GM23338 (cell line): ENCODE measurements around the gene ME3. TPM values are rescaled to one million over a fixed set of nuclear protein-coding genes. Genes with fewer than 3 reads are reported as not detected.

Experiments
- ATAC-seq: fragments of 200-7000 bp; cut with Tn5 transposase; 3 replicates; pipeline ENCODE4 v1.9.1; 2020
- DNase-seq: peaks from one replicate; pipeline ENCODE4 v3.0.0-alpha.2; 2015; ENCODE audit warnings: low spot score
- H2AFZ ChIP-seq: fragments of 200-600 bp; sonication (generic); 2 replicates; pipeline ENCODE4 v1.8.0; 2016; ENCODE audit warnings: antibody characterized with exemption, mild to moderate bottlenecking, moderate library complexity
- H3F3A ChIP-seq: fragments of 200-600 bp; sonication (generic); replicated peaks from 2 replicates; pipeline ENCODE4 v1.8.0; 2017; ENCODE audit warnings: antibody characterized with exemption, mixed run types, low read depth
- H3K27ac ChIP-seq: fragments of 200-600 bp; sonication (generic); 2 replicates; pipeline ENCODE4 v1.6.1; 2016; ENCODE audit warnings: low read depth
- H3K27me3 ChIP-seq: fragments of 200-600 bp; sonication (generic); 2 replicates; pipeline ENCODE4 v1.8.0; 2016; ENCODE audit warnings: mild to moderate bottlenecking, mixed run types, moderate library complexity; ENCODE audit not compliant: insufficient read depth
- H3K36me3 ChIP-seq: fragments of 200-600 bp; sonication (generic); 2 replicates; pipeline ENCODE4 v1.8.0; 2016; ENCODE audit warnings: mild to moderate bottlenecking; ENCODE audit not compliant: insufficient read depth
- H3K4me1 ChIP-seq: fragments of 200-600 bp; sonication (generic); 2 replicates; pipeline ENCODE4 v1.8.0; 2016; ENCODE audit warnings: mild to moderate bottlenecking, moderate library complexity; ENCODE audit not compliant: insufficient read depth
- H3K4me2 ChIP-seq: fragments of 200-600 bp; sonication (generic); 2 replicates; pipeline ENCODE4 v1.7.1; 2017; ENCODE audit warnings: mixed run types
- H3K4me3 ChIP-seq: fragments of 200-600 bp; sonication (generic); 2 replicates; pipeline ENCODE4 v1.6.1; 2016; ENCODE audit warnings: mixed run types
- H3K79me2 ChIP-seq: fragments of 200-600 bp; sonication (generic); replicated peaks from 2 replicates; pipeline ENCODE4 v1.8.0; 2017; ENCODE audit warnings: mild to moderate bottlenecking; ENCODE audit not compliant: insufficient read depth
- H3K9me2 ChIP-seq: fragments of 200-600 bp; sonication (generic); 2 replicates; pipeline ENCODE4 v1.8.0; 2017; ENCODE audit not compliant: insufficient read depth
- H4K20me1 ChIP-seq: fragments of 200-600 bp; sonication (generic); replicated peaks from 2 replicates; pipeline ENCODE4 v1.8.0; 2017; ENCODE audit warnings: mild to moderate bottlenecking; ENCODE audit not compliant: insufficient read depth
- H3K27ac Mint-ChIP-seq: 2 replicates; pipeline ENCODE4 v1.8.0; 2020; ENCODE audit warnings: inconsistent platforms, mild to moderate bottlenecking, moderate library complexity, mixed read lengths
- H3K27me3 Mint-ChIP-seq: 3 replicates; pipeline ENCODE4 v1.8.0; 2022; ENCODE audit warnings: low read depth, mild to moderate bottlenecking, moderate library complexity, mixed read lengths, inconsistent platforms; ENCODE audit not compliant: insufficient read depth, poor library complexity
- H3K36me3 Mint-ChIP-seq: 3 replicates; pipeline ENCODE4 v1.8.0; 2021; ENCODE audit warnings: low read depth, mild to moderate bottlenecking, inconsistent platforms, moderate library complexity, mixed read lengths
- H3K4me1 Mint-ChIP-seq: 3 replicates; pipeline ENCODE4 v1.8.0; 2020; ENCODE audit warnings: mild to moderate bottlenecking, inconsistent platforms, mixed read lengths
- H3K4me3 Mint-ChIP-seq: 3 replicates; pipeline ENCODE4 v1.8.0; 2021; ENCODE audit warnings: moderate library complexity, mild to moderate bottlenecking, inconsistent platforms, mixed read lengths
- H3K9me3 Mint-ChIP-seq: 3 replicates; pipeline ENCODE4 v1.8.0; 2020; ENCODE audit warnings: moderate library complexity, mild to moderate bottlenecking, inconsistent platforms, mixed read lengths
- CREB1 ChIP-seq: fragments of 250-450 bp; sonication (Bioruptor Pico); IDR thresholded peaks from 2 replicates; pipeline ENCODE4 v1.5.0; 2020; ENCODE audit warnings: low read depth, mild to moderate bottlenecking, moderate library complexity
- EZH2 ChIP-seq: fragments of 200-600 bp; sonication (generic); IDR thresholded peaks from one replicate; pipeline ENCODE4 v1.8.0; 2017; ENCODE audit warnings: antibody characterized with exemption, mild to moderate bottlenecking, low read depth; ENCODE audit not compliant: unreplicated experiment
- EZH2phosphoT487 ChIP-seq: fragments of 200-600 bp; sonication (generic); IDR thresholded peaks from one replicate; pipeline ENCODE4 v1.8.1; 2018; ENCODE audit warnings: antibody characterized with exemption; ENCODE audit not compliant: unreplicated experiment
- JUNB ChIP-seq: IDR thresholded peaks from one replicate; pipeline ENCODE4 v1.6.1; 2016; ENCODE audit warnings: antibody characterized with exemption; ENCODE audit not compliant: unreplicated experiment
- NANOG ChIP-seq: IDR thresholded peaks from 2 replicates; pipeline ENCODE4 v1.6.1; 2016; ENCODE audit warnings: antibody characterized with exemption, borderline replicate concordance
- POLR2AphosphoS5 ChIP-seq: IDR thresholded peaks from 2 replicates; pipeline ENCODE4 v1.6.1; 2016; ENCODE audit warnings: antibody characterized with exemption, low read depth
- STAT1 ChIP-seq: IDR thresholded peaks from one replicate; pipeline ENCODE4 v1.6.1; 2016; ENCODE audit warnings: antibody characterized with exemption; ENCODE audit not compliant: unreplicated experiment
- ZNF114 ChIP-seq: fragments of 250-450 bp; sonication (Bioruptor Pico); IDR thresholded peaks from 2 replicates; pipeline ENCODE4 v1.5.0; 2020; ENCODE audit warnings: mild to moderate bottlenecking, moderate library complexity
- ZNF331 ChIP-seq: fragments of 250-450 bp; sonication (Bioruptor Pico); IDR thresholded peaks from 2 replicates; pipeline ENCODE4 v1.5.0; 2020; ENCODE audit warnings: low read depth, mild to moderate bottlenecking, moderate library complexity
- polyA plus RNA-seq: library from polyadenylated mRNA; unstranded; fragments of >200 nt; fragmentation: Nextera tagmentation; extraction: Ambion mirVana; gene quantifications from 2 replicates; pipeline ENCODE4 v1.2.1, GENCODE V29; 2016
- total RNA-seq: library from RNA; depleted of rRNA; stranded (reverse); fragments of >200 nt; shearing (Covaris generic); gene quantifications from 2 replicates; pipeline ENCODE4 v1.2.3, GENCODE V29; 2014
- TF ChIP-seq, protein P1 (sequence below): IDR thresholded peaks from 2 replicates; pipeline ENCODE4 v1.6.1; 2016; ENCODE audit warnings: antibody characterized with exemption
- TF ChIP-seq, protein P2 (sequence below), 2 experiments: fragments of 200-600 bp in 1 of 2; sonication (generic) in 1 of 2; conservative IDR thresholded peaks; 2 replicates each; pipeline versions ENCODE4 v1.5.1 to v1.6.1; 2016 to 2017; ENCODE audit warnings: antibody characterized with exemption in 2 of 2, low read depth in 2 of 2, mild to moderate bottlenecking in 2 of 2, moderate library complexity in 1 of 2
- TF ChIP-seq, protein P3 (sequence below): fragments of 250-450 bp; sonication (Bioruptor Pico); IDR thresholded peaks from 2 replicates; pipeline ENCODE4 v1.5.0; 2020; ENCODE audit warnings: mild to moderate bottlenecking, moderate library complexity
- TF ChIP-seq, protein P4 (sequence below): IDR thresholded peaks from one replicate; pipeline ENCODE4 v1.6.1; 2018; ENCODE audit warnings: antibody characterized with exemption; ENCODE audit not compliant: unreplicated experiment

Gene ME3
- total and polyA plus RNA-seq, 2 experiments from 2014 or later, result 1.3 to 4.0 TPM

DNA sequence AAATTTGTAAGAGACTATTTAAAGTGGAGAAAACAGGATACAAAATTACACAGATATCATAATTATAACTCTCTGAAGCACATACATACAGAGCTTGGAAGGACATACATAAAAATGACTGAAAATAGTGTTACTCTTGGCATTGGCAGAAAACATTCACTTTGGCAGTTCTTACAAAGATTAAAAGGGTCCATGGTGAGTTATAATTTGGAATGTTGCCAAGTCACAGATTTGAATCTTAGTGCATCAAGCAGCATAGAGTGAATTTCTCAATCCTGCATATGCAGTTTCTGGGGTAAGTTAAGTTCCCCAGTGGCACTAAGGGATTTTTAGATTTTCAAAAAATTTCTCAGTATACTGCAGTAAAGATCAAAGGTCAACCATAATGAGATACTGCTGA, 181.8 kb downstream of the ME3 start:
- Histone ChIP-seq H3K36me3 (no peaks in the 10 kb centered on the region), H3F3A (no peaks in the 10 kb centered on the region), H3K27me3 (no peaks in the 10 kb centered on the region), H4K20me1 (no peaks in the 10 kb centered on the region), H3K27ac (no peak overlapping the region), H3K79me2 (no peaks in the 10 kb centered on the region), H3K9me2 (no peaks in the 10 kb centered on the region), H3K4me1 (peaks cover 7% of the 10 kb centered on the region), H3K4me2 (no peak overlapping the region), H3K4me3 (no peak overlapping the region), H2AFZ (no peak overlapping the region)
- TF ChIP-seq, protein P1, sequence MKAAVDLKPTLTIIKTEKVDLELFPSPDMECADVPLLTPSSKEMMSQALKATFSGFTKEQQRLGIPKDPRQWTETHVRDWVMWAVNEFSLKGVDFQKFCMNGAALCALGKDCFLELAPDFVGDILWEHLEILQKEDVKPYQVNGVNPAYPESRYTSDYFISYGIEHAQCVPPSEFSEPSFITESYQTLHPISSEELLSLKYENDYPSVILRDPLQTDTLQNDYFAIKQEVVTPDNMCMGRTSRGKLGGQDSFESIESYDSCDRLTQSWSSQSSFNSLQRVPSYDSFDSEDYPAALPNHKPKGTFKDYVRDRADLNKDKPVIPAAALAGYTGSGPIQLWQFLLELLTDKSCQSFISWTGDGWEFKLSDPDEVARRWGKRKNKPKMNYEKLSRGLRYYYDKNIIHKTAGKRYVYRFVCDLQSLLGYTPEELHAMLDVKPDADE, result no peak
- TF ChIP-seq, protein P2, sequence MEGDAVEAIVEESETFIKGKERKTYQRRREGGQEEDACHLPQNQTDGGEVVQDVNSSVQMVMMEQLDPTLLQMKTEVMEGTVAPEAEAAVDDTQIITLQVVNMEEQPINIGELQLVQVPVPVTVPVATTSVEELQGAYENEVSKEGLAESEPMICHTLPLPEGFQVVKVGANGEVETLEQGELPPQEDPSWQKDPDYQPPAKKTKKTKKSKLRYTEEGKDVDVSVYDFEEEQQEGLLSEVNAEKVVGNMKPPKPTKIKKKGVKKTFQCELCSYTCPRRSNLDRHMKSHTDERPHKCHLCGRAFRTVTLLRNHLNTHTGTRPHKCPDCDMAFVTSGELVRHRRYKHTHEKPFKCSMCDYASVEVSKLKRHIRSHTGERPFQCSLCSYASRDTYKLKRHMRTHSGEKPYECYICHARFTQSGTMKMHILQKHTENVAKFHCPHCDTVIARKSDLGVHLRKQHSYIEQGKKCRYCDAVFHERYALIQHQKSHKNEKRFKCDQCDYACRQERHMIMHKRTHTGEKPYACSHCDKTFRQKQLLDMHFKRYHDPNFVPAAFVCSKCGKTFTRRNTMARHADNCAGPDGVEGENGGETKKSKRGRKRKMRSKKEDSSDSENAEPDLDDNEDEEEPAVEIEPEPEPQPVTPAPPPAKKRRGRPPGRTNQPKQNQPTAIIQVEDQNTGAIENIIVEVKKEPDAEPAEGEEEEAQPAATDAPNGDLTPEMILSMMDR (conservative IDR thresholded peaks at IDR 0.05; ENCODE audit: low read depth in 2 of 2), result no peak
- TF ChIP-seq EZH2, result no peak
- no peak for TF ChIP-seq JUNB
- TF ChIP-seq, protein P3, sequence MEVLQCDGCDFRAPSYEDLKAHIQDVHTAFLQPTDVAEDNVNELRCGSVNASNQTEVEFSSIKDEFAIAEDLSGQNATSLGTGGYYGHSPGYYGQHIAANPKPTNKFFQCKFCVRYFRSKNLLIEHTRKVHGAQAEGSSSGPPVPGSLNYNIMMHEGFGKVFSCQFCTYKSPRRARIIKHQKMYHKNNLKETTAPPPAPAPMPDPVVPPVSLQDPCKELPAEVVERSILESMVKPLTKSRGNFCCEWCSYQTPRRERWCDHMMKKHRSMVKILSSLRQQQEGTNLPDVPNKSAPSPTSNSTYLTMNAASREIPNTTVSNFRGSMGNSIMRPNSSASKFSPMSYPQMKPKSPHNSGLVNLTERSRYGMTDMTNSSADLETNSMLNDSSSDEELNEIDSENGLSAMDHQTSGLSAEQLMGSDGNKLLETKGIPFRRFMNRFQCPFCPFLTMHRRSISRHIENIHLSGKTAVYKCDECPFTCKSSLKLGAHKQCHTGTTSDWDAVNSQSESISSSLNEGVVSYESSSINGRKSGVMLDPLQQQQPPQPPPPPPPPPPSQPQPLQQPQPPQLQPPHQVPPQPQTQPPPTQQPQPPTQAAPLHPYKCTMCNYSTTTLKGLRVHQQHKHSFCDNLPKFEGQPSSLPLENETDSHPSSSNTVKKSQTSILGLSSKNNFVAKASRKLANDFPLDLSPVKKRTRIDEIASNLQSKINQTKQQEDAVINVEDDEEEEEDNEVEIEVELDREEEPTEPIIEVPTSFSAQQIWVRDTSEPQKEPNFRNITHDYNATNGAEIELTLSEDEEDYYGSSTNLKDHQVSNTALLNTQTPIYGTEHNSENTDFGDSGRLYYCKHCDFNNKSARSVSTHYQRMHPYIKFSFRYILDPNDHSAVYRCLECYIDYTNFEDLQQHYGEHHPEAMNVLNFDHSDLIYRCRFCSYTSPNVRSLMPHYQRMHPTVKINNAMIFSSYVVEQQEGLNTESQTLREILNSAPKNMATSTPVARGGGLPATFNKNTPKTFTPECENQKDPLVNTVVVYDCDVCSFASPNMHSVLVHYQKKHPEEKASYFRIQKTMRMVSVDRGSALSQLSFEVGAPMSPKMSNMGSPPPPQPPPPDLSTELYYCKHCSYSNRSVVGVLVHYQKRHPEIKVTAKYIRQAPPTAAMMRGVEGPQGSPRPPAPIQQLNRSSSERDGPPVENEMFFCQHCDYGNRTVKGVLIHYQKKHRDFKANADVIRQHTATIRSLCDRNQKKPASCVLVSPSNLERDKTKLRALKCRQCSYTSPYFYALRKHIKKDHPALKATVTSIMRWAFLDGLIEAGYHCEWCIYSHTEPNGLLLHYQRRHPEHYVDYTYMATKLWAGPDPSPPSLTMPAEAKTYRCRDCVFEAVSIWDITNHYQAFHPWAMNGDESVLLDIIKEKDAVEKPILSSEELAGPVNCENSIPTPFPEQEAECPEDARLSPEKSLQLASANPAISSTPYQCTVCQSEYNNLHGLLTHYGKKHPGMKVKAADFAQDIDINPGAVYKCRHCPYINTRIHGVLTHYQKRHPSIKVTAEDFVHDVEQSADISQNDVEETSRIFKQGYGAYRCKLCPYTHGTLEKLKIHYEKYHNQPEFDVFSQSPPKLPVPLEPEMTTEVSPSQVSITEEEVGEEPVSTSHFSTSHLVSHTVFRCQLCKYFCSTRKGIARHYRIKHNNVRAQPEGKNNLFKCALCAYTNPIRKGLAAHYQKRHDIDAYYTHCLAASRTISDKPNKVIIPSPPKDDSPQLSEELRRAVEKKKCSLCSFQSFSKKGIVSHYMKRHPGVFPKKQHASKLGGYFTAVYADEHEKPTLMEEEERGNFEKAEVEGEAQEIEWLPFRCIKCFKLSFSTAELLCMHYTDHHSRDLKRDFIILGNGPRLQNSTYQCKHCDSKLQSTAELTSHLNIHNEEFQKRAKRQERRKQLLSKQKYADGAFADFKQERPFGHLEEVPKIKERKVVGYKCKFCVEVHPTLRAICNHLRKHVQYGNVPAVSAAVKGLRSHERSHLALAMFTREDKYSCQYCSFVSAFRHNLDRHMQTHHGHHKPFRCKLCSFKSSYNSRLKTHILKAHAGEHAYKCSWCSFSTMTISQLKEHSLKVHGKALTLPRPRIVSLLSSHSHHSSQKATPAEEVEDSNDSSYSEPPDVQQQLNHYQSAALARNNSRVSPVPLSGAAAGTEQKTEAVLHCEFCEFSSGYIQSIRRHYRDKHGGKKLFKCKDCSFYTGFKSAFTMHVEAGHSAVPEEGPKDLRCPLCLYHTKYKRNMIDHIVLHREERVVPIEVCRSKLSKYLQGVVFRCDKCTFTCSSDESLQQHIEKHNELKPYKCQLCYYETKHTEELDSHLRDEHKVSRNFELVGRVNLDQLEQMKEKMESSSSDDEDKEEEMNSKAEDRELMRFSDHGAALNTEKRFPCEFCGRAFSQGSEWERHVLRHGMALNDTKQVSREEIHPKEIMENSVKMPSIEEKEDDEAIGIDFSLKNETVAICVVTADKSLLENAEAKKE, result no peak
- TF ChIP-seq ZNF331 (CRISPR knock-in tag), result no peak
- no peak for TF ChIP-seq ZNF114 (CRISPR knock-in tag)
- TF ChIP-seq STAT1, result no peak
- no peak for TF ChIP-seq EZH2phosphoT487
- TF ChIP-seq, protein P4, sequence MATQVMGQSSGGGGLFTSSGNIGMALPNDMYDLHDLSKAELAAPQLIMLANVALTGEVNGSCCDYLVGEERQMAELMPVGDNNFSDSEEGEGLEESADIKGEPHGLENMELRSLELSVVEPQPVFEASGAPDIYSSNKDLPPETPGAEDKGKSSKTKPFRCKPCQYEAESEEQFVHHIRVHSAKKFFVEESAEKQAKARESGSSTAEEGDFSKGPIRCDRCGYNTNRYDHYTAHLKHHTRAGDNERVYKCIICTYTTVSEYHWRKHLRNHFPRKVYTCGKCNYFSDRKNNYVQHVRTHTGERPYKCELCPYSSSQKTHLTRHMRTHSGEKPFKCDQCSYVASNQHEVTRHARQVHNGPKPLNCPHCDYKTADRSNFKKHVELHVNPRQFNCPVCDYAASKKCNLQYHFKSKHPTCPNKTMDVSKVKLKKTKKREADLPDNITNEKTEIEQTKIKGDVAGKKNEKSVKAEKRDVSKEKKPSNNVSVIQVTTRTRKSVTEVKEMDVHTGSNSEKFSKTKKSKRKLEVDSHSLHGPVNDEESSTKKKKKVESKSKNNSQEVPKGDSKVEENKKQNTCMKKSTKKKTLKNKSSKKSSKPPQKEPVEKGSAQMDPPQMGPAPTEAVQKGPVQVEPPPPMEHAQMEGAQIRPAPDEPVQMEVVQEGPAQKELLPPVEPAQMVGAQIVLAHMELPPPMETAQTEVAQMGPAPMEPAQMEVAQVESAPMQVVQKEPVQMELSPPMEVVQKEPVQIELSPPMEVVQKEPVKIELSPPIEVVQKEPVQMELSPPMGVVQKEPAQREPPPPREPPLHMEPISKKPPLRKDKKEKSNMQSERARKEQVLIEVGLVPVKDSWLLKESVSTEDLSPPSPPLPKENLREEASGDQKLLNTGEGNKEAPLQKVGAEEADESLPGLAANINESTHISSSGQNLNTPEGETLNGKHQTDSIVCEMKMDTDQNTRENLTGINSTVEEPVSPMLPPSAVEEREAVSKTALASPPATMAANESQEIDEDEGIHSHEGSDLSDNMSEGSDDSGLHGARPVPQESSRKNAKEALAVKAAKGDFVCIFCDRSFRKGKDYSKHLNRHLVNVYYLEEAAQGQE, result no peak
- no peak for TF ChIP-seq POLR2AphosphoS5
- no peak for TF ChIP-seq NANOG
- no peak for TF ChIP-seq CREB1 (CRISPR knock-in tag)
- ATAC-seq (no peak), DNase-seq (no peak)
- Mint-ChIP-seq H3K36me3 (no peaks in the 10 kb centered on the region), H3K9me3 (no peaks in the 10 kb centered on the region), H3K27me3 (no peaks in the 10 kb centered on the region), H3K4me1 (peaks cover 6% of the 10 kb centered on the region; the same call in 2 of the 3 replicates), H3K4me3 (no peak overlapping the region), H3K27ac (no peak overlapping the region)
